PC-9 (cell line): ENCODE data around the gene TSG101.

Source experiments
- CTCF ChIP-seq: fragments of 200-600 bp; sonication (generic); conservative IDR thresholded peaks from 2 replicates; pipeline ENCODE4 v1.6.1; 2017; ENCODE audit warnings: mixed run types, antibody characterized with exemption, mild to moderate bottlenecking, moderate library complexity
- EZH2 ChIP-seq: fragments of 200-600 bp; sonication (generic); IDR thresholded peaks from 2 replicates; pipeline ENCODE4 v1.8.0; 2017; ENCODE audit warnings: antibody characterized with exemption, low read depth

GRCh38 chr11:18490736-18491485 is 35.8 kb downstream of the TSG101 start:
- TF ChIP-seq EZH2 (no peak), CTCF (no peak)
